Cardiac fibroblast (primary cell): ENCODE data around the gene TNIP1.

Source experiments
- DNase-seq, 2 donors: peaks; one replicate each; pipeline versions ENCODE4 v3.0.0 to v3.0.0-alpha.2; 2010; ENCODE audit warnings: low read depth in 2 of 2
- H3K4me3 ChIP-seq, 2 donors: replicated peaks in 1 of 2; 1 replicate in 1 of 2; 2 replicates in 1 of 2; pipeline ENCODE4 v1.5.1; 2011; ENCODE audit warnings: low read depth in 2 of 2, low read length in 2 of 2, mild to moderate bottlenecking in 2 of 2, moderate library complexity in 1 of 2
- TF ChIP-seq, protein P1 (sequence below): IDR thresholded peaks from one replicate; pipeline ENCODE4 v1.5.1; 2011; ENCODE audit warnings: low read depth, mild to moderate bottlenecking, low read length, inconsistent platforms

TNIP1 gene

DNA sequence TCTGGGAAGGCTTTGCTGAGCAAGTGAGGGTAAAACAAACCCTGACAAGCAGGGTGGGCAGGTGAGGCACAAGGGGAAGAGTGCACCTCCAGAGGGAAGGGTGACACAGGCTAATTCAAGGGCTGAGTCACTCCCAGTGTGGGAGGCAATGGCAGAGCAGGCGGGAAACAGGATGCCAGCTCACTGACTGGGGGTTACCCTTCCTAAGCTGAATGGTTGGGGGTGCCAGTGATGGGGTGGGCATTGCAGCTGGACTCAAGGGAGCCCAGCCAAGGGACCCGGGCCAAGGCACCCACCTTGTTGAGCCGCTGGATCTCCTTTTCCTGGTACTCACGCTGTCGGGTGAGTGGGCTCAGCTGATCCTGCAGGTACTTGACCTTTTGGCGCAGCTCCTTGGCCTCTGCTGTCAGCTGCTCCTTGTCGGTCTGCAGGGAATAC, 42.0 kb downstream of the TNIP1 start:
- no peak overlapping the region for H3K4me3 ChIP-seq
- DNase-seq, result peak in 1 of 2 donors; percentile 48
- TF ChIP-seq, protein P1, sequence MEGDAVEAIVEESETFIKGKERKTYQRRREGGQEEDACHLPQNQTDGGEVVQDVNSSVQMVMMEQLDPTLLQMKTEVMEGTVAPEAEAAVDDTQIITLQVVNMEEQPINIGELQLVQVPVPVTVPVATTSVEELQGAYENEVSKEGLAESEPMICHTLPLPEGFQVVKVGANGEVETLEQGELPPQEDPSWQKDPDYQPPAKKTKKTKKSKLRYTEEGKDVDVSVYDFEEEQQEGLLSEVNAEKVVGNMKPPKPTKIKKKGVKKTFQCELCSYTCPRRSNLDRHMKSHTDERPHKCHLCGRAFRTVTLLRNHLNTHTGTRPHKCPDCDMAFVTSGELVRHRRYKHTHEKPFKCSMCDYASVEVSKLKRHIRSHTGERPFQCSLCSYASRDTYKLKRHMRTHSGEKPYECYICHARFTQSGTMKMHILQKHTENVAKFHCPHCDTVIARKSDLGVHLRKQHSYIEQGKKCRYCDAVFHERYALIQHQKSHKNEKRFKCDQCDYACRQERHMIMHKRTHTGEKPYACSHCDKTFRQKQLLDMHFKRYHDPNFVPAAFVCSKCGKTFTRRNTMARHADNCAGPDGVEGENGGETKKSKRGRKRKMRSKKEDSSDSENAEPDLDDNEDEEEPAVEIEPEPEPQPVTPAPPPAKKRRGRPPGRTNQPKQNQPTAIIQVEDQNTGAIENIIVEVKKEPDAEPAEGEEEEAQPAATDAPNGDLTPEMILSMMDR, result no peak

DNA sequence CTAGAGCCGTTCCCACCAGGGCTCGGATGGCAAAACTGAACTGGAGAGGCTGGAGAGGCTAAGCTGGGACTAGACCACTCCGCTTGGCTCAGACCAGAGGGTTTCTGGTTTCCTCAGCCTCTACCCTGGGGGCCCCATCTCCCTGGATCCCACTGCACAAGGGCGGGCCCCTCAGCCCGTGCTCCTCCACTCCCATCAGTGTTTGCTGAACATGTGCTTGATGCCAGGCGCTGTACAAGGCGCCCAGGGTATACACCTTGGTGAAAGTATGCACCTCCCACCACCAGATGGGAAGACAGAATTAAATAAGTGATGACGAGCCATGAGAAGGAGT, 42.5 kb downstream of the TNIP1 start:
- DNase-seq, result no peak
- no peak overlapping the region for H3K4me3 ChIP-seq
- TF ChIP-seq, protein P1, result no peak

DNA sequence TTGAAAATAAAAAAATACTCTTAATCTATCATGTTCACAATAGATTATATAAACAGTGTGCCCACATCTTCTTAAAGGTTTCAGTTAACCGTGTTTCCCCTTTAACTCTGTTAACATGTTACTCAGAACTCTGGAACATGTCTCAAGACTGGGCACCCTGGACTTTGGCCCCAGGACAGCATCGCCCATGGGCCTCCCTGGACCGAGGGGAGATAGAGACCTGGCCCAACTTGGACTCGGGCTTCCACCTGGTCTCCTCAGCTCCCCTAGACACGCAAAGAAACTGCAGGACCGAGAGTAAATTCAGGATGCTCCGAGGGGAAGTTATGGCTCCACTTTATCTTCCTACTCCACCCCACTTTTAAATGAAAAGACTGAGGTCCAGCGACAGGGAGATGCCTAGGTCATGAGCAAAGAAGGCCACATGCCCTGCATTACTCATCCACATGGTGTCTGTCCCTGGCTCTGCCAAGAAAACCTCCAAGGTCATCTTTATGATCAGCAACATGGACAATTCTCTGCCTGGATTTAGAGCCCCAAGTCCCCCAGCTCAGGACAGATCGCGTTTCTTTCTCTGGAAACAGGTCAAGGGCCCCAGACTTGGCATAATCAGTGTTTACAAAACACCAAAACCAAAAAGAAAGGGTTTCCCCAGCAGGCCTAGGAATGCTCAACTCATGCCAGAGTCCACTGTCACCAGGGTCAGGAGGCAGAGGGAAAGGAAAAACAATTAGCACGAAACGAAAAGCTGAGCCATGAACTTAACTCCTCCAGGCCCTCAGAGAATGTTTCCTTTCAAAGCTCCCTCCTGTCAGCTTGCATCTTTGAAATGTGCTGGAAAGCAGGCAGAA, 43.0 kb downstream of the TNIP1 start:
- no peak overlapping the region for H3K4me3 ChIP-seq
- peak; percentile 75 to 93 for DNase-seq
- TF ChIP-seq, protein P1, result no peak

DNA sequence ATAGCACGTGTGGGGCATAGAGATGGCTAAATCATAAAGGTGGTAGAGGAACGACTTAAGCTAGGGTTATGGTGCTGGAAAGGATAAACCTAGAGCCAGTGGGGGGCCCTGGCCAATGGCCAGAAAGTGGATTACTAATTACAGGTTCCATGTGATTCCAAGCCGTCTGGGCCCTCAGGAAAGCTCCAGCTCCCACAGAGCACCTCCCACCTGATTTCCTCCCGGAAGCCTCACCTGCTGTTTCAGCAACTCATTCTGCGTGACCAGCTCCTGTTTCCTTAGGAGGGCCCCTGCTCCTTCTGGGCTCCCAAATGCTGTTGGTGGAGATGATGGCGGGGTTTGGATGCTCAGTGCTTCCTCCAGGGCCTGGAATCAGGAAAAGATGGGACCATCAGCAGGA, 44.3 kb downstream of the TNIP1 start:
- TF ChIP-seq, protein P1, result no peak
- DNase-seq, result no peak

DNA sequence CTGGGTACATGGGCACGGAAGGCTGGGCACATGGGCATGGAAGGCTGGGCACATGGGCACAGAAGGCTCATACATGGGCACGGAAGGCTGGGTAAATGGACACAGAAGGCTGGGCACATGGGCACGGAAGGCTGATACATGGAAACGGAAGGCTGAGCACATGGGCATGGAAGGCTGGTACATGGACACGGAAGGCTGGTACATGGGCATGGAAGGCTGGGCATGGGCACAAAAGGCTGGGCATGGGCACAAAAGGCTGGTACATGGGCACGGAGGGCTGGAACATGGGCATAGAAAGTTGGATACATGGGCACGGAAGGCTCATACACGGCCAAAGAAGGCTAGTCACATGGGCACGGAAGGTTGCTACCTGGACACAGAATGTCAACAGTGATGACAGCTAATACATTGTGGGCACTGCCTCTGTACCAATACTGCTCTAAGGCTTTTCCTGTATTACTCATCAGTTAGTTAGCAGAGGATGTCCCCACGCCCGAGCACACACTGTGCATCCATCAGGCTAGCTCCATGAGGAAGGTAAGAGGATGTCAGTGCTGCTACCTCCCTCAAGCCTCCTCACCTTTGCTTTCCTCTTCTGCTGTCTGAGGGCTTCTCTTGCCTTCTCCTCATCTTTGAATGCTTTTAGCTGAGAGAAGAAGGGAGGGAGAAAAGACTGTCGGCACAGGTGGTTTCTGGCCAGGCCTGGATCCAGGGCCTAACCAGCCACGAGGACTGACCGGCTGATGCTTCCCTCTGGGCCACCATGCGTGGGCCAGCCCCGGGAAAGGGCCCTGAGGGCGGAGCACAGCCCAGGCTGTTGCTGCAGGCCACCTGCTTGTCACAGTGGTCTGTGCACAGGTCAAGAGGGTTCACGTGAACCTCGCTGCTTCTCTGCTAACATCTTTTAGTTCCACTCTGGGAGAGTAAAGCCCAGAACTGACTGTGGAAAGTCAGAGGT, 46.1 kb downstream of the TNIP1 start:
- H3K4me3 ChIP-seq, result no peak overlapping the region
- DNase-seq, result peak in 1 of 2 donors; percentile 38
- TF ChIP-seq, protein P1, result no peak

More for the DNA sequence above, 44.3 kb downstream of the TNIP1 start:
- no peak overlapping the region for H3K4me3 ChIP-seq

DNA sequence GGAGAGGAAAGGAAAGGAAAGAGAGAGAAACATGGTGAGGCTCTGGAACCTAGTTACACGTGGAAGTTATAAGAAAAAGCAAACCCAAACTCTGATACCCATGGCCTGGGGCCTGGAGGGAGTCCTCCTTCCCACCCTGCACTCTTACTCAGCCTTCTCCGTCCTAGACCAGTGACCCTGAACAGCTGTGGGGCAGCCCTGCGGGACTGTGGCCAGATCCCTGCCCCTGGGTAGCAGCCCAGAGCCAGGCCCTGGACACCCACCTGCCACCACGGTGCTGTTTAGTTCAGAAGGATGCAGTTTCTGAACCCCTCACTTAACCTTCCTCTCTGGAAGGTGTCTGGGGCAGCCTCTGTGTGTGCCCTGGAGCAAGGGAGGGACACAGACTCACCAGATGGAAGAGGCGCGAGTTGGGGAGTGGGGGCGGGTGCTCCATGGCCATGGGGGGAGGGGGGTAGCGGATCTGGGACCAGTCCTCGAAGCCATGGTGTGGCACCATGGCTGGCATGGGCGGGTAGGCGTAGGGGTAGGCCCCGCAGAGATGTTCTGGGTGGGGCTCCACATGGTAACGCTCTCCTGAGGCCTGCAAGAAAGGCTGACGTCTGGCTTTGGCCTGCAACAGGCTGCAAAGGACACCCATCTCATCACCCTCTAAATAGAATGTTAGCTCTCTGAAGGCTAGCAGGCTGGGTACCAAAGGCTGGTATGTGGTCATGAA, 47.5 kb downstream of the TNIP1 start:
- DNase-seq, result no peak
- H3K4me3 ChIP-seq, result no peak overlapping the region
- TF ChIP-seq, protein P1, result no peak
